HG03469 (cell line): Measurements from ENCODE around the gene FLRT2.

Experiments
- ATAC-seq: cut with Tn5 transposase; IDR thresholded peaks from one replicate; pipeline ENCODE4 v1.9.1; 2021; ENCODE audit warnings: mild to moderate bottlenecking, moderate library complexity, moderate number of reproducible peaks; ENCODE audit not compliant: unreplicated experiment

The FLRT2 gene

GRCh38 chr14:85530626-85531025, 682 bp downstream of the FLRT2 start:
- no peak for ATAC-seq

- ATAC-seq, result no peak
These were observed 1.2 kb downstream of the FLRT2 start for GRCh38 chr14:85531141-85531586.

- no peak for ATAC-seq
These were observed 1.8 kb downstream of the FLRT2 start for GRCh38 chr14:85531587-85532373.

- no peak for ATAC-seq
These were observed 2.6 kb downstream of the FLRT2 start for GRCh38 chr14:85532374-85533022.

GRCh38 chr14:85533023-85533860, 3.3 kb downstream of the FLRT2 start:
- no peak for ATAC-seq

GRCh38 chr14:85533861-85534291, 3.9 kb downstream of the FLRT2 start:
- no peak for ATAC-seq

- no peak for ATAC-seq
These were observed 4.7 kb downstream of the FLRT2 start for GRCh38 chr14:85534458-85535293.

GRCh38 chr14:85535321-85535720, 5.4 kb downstream of the FLRT2 start:
- ATAC-seq, result no peak

GRCh38 chr14:85535991-85536832, 6.3 kb downstream of the FLRT2 start:
- no peak for ATAC-seq

GRCh38 chr14:85536833-85537190, 6.9 kb downstream of the FLRT2 start:
- no peak for ATAC-seq

- ATAC-seq, result no peak
These were observed 7.6 kb downstream of the FLRT2 start for GRCh38 chr14:85537526-85537925.

- no peak for ATAC-seq
These were observed 8.7 kb downstream of the FLRT2 start for GRCh38 chr14:85538636-85539035.

GRCh38 chr14:85539510-85539909, 9.6 kb downstream of the FLRT2 start:
- ATAC-seq, result no peak

- ATAC-seq, result no peak
These were observed 12.7 kb downstream of the FLRT2 start for GRCh38 chr14:85542623-85543022.

GRCh38 chr14:85545738-85546137, 15.8 kb downstream of the FLRT2 start:
- ATAC-seq, result no peak

- no peak for ATAC-seq
These were observed 16.4 kb downstream of the FLRT2 start for GRCh38 chr14:85546390-85546789.

GRCh38 chr14:85549697-85550096, 19.8 kb downstream of the FLRT2 start:
- ATAC-seq, result no peak

- no peak for ATAC-seq
These were observed 24.2 kb downstream of the FLRT2 start for GRCh38 chr14:85554106-85554505.

GRCh38 chr14:85556267-85556666, 26.3 kb downstream of the FLRT2 start:
- ATAC-seq, result no peak

- ATAC-seq, result no peak
These were observed 28.6 kb downstream of the FLRT2 start for GRCh38 chr14:85558505-85558904.
